ENCODE measurements around the gene ITPK1.

- TF ChIP-seq CTCF (IDR thresholded peaks at IDR 0.05) (no peak), SMC3 (IDR thresholded peaks at IDR 0.05) (no peak), NFE2L2 (conservative IDR thresholded peaks at IDR 0.05; ENCODE audit: low read length) (no peak), HDAC2 (IDR thresholded peaks at IDR 0.05) (no peak), POLR2A (IDR thresholded peaks at IDR 0.05; ENCODE audit: low read length) (no peak), RFX5 (IDR thresholded peaks at IDR 0.05) (no peak)
These were observed 172.6 kb downstream of the ITPK1 start for GRCh38 chr14:92942976-92943710.
